Esophagus muscularis mucosa (tissue), 4 donors: Measurements from ENCODE around the gene OLFM4. TPM values are rescaled to one million over a fixed set of nuclear protein-coding genes. Genes with fewer than 3 reads are reported as not detected.

ENCODE experiments used
- DNase-seq: peaks from one replicate; pipeline ENCODE4 v3.0.0-alpha.2; 2017; ENCODE audit errors: extremely low spot score
- H3K27ac ChIP-seq, 4 donors: fragments of 200-600 bp; sonication (generic); replicated peaks in 1 of 4; 1 replicate in 3 of 4; 2 replicates in 1 of 4; pipeline ENCODE4 v1.5.1; 2016 to 2019; ENCODE audit warnings: mild to moderate bottlenecking in 1 of 4
- H3K27me3 ChIP-seq, 4 donors: fragments of 200-600 bp; sonication (generic); one replicate each; pipeline versions ENCODE4 v1.5.1 to v1.6.0; 2016 to 2019
- H3K36me3 ChIP-seq, 4 donors: fragments of 200-600 bp; sonication (generic); one replicate each; pipeline ENCODE4 v1.5.1; 2016 to 2019
- H3K4me1 ChIP-seq, 4 donors: fragments of 200-600 bp; sonication (generic); one replicate each; pipeline ENCODE4 v1.5.1; 2016 to 2019
- H3K4me3 ChIP-seq, 4 donors: fragments of 200-600 bp; sonication (generic); 1 replicate in 2 of 4; 2 replicates in 2 of 4; pipeline ENCODE4 v1.5.1; 2016 to 2019; ENCODE audit warnings: mild to moderate bottlenecking in 4 of 4, moderate library complexity in 1 of 4
- H3K9me3 ChIP-seq, 4 donors: fragments of 200-600 bp; sonication (generic); 1 replicate in 3 of 4; 2 replicates in 1 of 4; pipeline ENCODE4 v1.5.1; 2016 to 2019
- CTCF ChIP-seq, 3 experiments: fragments of 200-600 bp in 2 of 3; fragments of 450-650 bp in 1 of 3; sonication (generic) in 2 of 3; IDR thresholded peaks; one replicate each; pipeline ENCODE4 v1.5.1; 2017 to 2019; ENCODE audit warnings: antibody characterized with exemption in 3 of 3, mild to moderate bottlenecking in 2 of 3, moderate library complexity in 1 of 3
- EP300 ChIP-seq: sonication (generic); formaldehyde crosslinking; IDR thresholded peaks from one replicate; pipeline ENCODE4 v1.6.1; 2017; ENCODE audit warnings: antibody characterized with exemption
- POLR2A ChIP-seq: fragments of 450-650 bp; IDR thresholded peaks from one replicate; pipeline ENCODE4 v1.6.1; 2017; ENCODE audit warnings: antibody characterized with exemption, moderate library complexity, mild to moderate bottlenecking, low read depth
- POLR2AphosphoS5 ChIP-seq, 2 donors: sonication (generic); formaldehyde crosslinking; IDR thresholded peaks; one replicate each; pipeline ENCODE4 v1.6.1; 2017; ENCODE audit warnings: antibody characterized with exemption in 2 of 2
- WGBS: methylation state at CpG from one replicate; pipeline ENCODE4 v1.1.5; 2018; 5-methylcytosine and 5-hydroxymethylcytosine counted together
- intact Hi-C: fragments of 100-400 bp; cut with DNase I; formaldehyde crosslinking; loops from one replicate; pipeline ENCODE4 v1.15.1; 2023
- total RNA-seq, 4 donors: library from RNA; depleted of rRNA; stranded (reverse); fragments of >200 nt; gene quantifications; one replicate each; pipeline versions ENCODE4 v1.1.0 to v1.2.1, GENCODE V29; 2016

OLFM4 gene
- total RNA-seq, 4 donors from 2014 or later, result under 0.01 to 0.66 (median 0.13) TPM; not detected in 1

GRCh38 chr13:53068585-53069520 is 40.2 kb downstream of the OLFM4 start:
- Histone ChIP-seq H3K4me3 (no peak overlapping the region), H3K36me3 (no peaks in the 10 kb centered on the region), H3K27ac (no peak overlapping the region), H3K4me1 (no peaks in the 10 kb centered on the region), H3K9me3 (no peaks in the 10 kb centered on the region), H3K27me3 (peaks cover 0 to 13% (median 0%) of the 10 kb centered on the region in 4 donors)
- no peak for TF ChIP-seq POLR2AphosphoS5 (IDR thresholded peaks at IDR 0.05)
- TF ChIP-seq CTCF (IDR thresholded peaks at IDR 0.05), result no peak
- TF ChIP-seq POLR2A, result no peak
- no peak for TF ChIP-seq EP300
- peak; percentile 77 for DNase-seq
- intact Hi-C loops, result no loop called here
- WGBS, result 67% methylated on average over 8 of the region's 8 CpGs

- H3K36me3 ChIP-seq, result no peaks in the 10 kb centered on the region
- no peak overlapping the region for H3K4me3 ChIP-seq
- H3K4me1 ChIP-seq, result no peaks in the 10 kb centered on the region
- H3K27me3 ChIP-seq, result peaks cover 0 to 13% (median 0%) of the 10 kb centered on the region in 4 donors
- no peak overlapping the region for H3K27ac ChIP-seq
- H3K9me3 ChIP-seq, result no peaks in the 10 kb centered on the region
- DNase-seq, result peak; percentile 53
- TF ChIP-seq EP300 (no peak), POLR2A (no peak), POLR2AphosphoS5 (IDR thresholded peaks at IDR 0.05) (no peak), CTCF (IDR thresholded peaks at IDR 0.05) (no peak)
- 77% methylated on average over 4 of the region's 4 CpGs for WGBS
- intact Hi-C loops, result no loop called here
These were observed 41.2 kb downstream of the OLFM4 start for GRCh38 chr13:53069800-53070199.

GRCh38 chr13:53073711-53074110 is 45.1 kb downstream of the OLFM4 start:
- Histone ChIP-seq H3K4me1 (no peaks in the 10 kb centered on the region), H3K27ac (no peak overlapping the region), H3K36me3 (no peaks in the 10 kb centered on the region), H3K27me3 (peaks cover 0 to 2% (median 0%) of the 10 kb centered on the region in 4 donors), H3K4me3 (no peak overlapping the region), H3K9me3 (no peaks in the 10 kb centered on the region)
- WGBS, result 83% methylated on average over 1 of the region's 1 CpG
- no peak for TF ChIP-seq POLR2A
- TF ChIP-seq EP300, result no peak
- TF ChIP-seq CTCF (IDR thresholded peaks at IDR 0.05), result no peak
- no peak for TF ChIP-seq POLR2AphosphoS5 (IDR thresholded peaks at IDR 0.05)
- DNase-seq, result no peak
- intact Hi-C loops, result no loop called here

- intact Hi-C loops, result no loop called here
- Histone ChIP-seq H3K27me3 (no peaks in the 10 kb centered on the region), H3K4me1 (no peaks in the 10 kb centered on the region), H3K36me3 (no peaks in the 10 kb centered on the region), H3K27ac (no peak overlapping the region), H3K4me3 (no peak overlapping the region), H3K9me3 (no peaks in the 10 kb centered on the region)
- TF ChIP-seq POLR2A (no peak), POLR2AphosphoS5 (IDR thresholded peaks at IDR 0.05) (no peak), CTCF (IDR thresholded peaks at IDR 0.05) (no peak), EP300 (no peak)
- WGBS, result 66% methylated on average over 5 of the region's 5 CpGs
- DNase-seq, result peak; percentile 34
These were observed 45.5 kb downstream of the OLFM4 start for GRCh38 chr13:53074114-53074513.
